T-helper 2 cell treated with Interferon-gamma antibody and Interleukin-4, amounts not matched to agents 100 ng/mL and 5 ng/mL, for 36 hours (primary cell): ENCODE measurements around the gene DMBX1. TPM values are rescaled to one million over a fixed set of nuclear protein-coding genes. Genes with fewer than 3 reads are reported as not detected.

Source experiments
- intact Hi-C: fragments of 100-400 bp; cut with micrococcal nuclease; formaldehyde crosslinking; loops from one replicate; pipeline ENCODE4 v1.15.1; 2023
- total RNA-seq: library from RNA; stranded (reverse); gene quantifications from 2 replicates; pipeline ENCODE4 v1.2.3, GENCODE V29; 2022

The DMBX1 gene
- total RNA-seq, 1 donor from 2014 or later = 0.05 TPM

DNA sequence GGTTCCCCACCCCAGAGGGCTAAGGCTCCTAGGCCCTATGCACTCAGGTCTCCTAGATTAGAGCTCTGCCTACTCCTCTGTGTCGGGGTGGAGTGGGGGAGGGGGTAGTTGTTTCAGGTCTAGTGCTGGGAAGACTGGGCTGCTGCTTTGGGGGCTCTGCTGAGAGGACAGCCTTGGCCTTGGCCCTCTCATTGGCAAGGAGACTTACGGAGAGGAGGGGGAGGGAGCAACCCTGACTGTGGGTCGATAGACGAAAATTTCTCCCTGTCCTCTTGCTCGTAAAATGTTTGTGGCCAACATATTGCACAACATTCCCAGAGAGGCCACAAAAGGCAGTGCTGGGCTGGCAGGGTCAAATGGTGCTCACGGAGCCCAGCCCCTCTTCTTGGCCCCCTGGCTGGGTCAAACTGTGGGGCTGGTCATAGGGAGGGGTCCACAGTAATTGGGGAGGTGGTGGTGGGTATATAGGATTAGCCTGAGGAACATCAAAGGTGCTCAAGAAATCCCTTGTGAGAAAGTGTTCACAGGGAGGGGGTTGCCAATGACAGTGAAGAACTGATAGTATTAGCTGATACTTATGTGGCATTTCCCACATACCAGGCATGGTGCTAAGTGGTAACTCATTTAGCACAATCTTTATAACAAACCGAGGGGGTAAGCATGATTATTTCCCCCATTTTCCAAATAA, 8.5 kb upstream of the DMBX1 start:
- intact Hi-C loops = no loop called here

DNA sequence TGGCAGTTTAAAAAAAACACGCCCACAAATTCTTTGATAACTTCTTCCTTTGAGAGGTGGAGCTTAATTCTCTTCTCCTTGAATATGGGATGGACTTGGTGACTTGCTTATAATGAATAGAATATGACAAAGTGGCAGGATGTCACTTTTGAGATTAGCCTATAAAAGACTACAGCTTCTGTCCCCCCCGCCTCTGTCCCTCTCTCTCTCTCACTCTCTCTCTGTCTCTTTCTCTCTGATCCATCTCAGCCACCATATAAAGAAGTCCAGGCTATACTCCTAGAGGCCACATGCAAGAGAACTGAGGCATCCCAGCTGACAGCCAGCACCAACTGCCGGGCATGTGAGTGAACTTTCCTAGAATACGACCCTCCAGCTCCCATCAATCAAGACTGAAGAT, 7.7 kb upstream of the DMBX1 start:
- intact Hi-C loops = no loop called here

DNA sequence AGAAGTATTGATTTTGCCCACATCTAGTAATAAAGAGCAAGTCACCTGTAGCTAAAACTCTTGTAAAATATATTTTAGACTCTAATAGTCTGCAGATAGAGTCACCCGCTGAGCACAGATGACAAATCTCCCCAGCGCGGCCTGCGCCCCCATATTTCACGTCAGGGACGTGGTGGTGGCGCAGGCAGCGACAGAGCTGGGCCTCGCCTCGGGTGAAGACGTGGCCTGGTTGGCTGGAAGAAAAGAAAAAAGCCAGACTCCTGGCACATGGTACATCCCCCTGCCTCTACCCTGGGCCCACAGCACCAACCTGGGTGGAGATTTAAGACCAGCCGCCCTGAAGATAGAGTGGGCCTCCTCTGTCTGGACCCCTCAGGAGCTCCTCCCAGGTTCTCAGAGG, 6.0 kb upstream of the DMBX1 start:
- intact Hi-C loops = no loop called here

DNA sequence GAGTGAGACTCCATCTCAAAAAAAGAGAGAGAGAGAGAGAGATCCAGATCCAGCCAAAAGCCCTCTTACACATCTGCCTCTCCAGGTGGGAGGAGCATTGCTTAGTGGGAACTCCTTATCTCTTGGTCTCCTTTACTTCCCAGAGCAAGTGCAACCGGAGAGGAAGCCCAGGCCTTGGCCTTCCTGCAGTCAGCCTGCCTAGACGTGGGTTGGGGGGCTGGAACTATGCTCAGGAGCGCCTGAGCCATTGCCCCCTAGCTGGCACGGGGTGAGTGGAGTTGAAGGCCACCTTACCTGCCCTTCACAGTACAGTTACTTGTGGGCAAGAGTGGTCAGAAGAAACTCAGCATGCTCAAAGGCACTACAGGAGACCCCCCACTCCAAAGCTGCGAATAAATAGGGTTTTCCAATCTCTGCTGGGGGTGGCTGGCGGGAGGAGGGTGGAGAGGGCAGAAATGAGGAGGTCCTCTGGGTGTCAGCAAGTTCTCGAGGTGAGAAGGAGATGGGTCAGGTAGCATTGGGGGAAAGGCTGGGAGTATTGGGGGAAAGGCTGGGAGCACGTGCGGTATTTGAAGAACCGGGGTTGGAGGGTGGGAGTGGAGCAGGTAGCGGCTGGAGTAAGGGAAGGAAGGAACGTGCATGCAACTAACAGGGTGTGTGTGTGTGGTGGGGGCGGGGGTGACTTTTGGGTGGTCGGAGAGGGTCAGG, 4.7 kb upstream of the DMBX1 start:
- intact Hi-C loops = loop anchor here (5.0 kb wide), 2 partner anchors 38 to 947 kb away; no protein-coding TSS in a partner anchor

DNA sequence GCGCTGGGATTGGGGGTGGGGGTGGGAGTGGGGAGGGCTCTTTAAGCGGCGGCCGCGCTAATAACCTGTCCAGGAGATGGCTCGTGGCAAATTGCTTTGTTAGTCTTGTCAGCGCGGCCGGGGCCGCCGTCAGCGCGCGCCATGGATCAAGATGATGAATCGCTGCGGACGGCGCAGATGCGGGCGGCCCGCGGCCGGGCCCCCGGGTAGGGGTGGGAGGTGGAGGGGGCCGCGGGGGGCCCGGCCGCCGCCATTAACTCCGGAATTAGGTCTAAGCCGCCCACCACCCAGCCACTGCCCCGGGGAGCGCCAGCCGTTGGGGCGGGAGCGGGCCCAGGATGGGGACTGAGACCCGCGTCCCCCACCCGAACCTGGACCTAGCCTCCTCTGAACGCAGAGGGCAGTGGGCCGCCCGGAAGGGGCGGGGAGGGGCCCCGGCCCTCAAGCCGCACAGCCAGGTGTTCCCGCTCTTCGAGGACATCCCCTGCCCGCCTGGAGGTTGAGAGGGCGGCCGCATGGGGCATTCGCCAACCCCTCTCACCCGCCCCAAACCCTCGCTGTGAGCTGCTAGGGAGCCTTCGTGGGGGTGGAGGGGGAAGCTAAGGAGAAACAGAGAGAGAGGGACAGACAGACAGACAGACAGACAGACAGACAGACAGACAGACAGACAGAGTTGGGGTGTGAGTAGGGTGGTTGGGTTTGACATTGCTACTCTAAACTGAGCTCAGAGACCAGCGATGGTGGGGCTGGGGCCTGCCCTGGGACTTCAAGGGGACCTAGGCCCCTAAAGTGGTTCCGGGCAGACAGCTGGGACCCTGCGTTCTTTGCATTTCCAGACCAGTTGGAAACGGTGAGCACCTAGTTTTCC, 3.8 kb upstream of the DMBX1 start:
- intact Hi-C loops = loop anchor here (5.0 kb wide), 2 partner anchors 38 to 947 kb away; no protein-coding TSS in a partner anchor

DNA sequence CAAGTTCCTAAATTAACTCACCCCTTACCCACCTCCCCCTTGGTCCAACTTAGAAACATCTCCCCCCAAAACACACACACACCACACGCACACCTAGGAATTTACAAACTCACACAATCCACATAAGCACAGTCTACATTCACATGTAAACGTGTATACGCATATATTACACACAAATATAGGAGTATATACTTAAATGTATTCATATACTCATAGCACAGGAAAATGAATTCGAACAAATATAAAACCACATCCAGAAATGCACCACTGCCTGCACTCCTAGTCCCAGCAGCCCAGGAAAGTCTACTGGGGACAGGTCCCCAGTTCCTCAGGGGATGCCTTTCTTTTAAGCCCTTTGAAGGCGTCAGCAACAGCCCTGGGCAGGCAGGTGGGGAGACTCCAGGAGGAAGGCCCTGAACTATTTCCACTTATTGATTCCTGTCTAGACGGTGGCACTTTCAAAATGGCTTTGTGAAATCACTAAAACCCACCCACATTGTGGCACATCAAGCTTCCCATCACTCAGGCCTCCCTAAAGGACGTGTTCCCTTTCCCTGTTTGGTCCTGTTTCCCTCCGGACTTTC, 3.1 kb upstream of the DMBX1 start:
- intact Hi-C loops = loop anchor here (5.0 kb wide), 2 partner anchors 39 to 946 kb away; no protein-coding TSS in a partner anchor

DNA sequence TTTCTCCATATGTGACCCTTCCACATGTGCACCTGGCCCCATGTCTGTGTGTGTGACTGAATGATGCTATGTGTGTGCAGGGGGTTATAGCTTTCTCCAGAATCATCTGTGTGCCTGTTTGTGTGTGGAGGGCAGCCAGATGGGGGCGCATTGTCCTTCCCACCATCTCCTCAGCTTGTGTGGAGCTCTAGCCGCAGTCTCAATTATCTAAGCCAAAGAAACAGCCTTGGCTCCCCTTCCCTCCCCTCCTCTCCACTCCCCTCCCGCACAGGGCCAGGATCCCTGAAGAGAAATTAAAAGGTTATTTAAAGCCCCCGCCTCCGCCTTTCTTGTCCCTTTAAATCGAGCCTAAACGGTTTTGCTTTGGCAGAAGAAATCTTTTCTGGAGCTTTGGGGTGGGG, 1.8 kb upstream of the DMBX1 start:
- intact Hi-C loops = loop anchor here (5.0 kb wide), 2 partner anchors 41 to 944 kb away; no protein-coding TSS in a partner anchor

DNA sequence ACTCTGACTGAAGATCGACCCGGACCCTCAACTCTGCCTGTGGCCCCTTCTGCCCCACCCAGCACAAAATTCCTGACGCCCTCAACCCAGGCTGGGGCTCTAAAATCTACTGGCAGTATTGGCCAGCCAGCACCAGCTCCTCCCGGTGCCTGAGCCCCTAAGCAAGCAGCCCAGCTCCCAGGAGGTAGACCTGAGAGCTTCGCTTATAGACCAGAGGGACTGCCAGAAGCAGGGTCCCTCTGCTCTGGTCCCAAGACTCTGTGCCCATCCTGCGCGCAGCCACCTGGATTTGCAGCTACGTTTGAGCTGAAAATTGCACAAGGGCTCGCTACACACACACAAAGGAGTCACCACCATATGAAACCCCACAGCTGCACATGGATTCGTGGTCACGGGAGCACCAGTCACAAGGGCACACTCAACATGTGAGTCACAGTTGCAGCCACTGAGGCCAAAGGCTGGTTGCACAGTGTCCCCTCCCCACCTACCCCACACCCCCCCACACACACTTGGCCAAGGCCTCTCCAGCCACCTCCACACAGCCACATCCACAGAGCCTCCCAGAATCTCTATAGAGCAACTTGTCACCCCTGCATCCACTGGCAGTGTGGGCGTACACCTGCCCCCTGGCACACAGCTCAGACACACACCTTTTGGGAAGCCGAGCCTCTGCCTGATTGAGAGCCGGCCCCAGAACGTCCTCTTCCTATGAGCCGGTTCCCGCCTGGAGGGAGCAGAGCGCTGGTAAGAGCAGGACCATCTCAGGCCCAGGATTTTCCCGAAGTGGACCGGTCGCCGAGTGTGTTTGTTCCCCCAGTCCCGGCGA, 1.1 kb upstream of the DMBX1 start:
- intact Hi-C loops = loop anchor here (5.0 kb wide), 2 partner anchors 41 to 944 kb away; no protein-coding TSS in a partner anchor

DNA sequence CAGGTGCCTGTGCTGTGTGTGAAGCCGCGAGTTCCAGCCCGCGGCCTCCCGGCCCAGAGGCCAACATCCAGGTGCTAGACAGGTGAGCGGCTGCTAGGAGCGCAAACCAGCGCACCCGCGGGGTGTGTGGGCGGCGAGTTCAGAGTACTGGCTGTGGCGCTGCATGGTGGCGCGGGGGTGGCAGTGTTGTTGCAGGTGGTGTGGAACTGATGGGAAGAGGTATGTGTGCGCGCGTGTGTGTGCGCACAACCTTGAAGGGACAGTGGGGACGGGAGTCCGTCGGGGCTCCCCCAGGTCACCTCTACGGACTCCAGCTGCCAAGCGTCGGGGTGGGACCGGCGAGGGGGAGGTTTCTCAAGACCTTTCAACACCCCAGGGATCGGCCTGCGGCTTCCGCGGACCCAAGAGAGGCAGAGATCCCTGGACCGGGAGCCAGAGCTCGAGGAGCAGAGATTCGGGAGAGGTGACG, 433 bp upstream of the DMBX1 start:
- intact Hi-C loops = loop anchor here (5.0 kb wide), 2 partner anchors 42 to 943 kb away; no protein-coding TSS in a partner anchor

DNA sequence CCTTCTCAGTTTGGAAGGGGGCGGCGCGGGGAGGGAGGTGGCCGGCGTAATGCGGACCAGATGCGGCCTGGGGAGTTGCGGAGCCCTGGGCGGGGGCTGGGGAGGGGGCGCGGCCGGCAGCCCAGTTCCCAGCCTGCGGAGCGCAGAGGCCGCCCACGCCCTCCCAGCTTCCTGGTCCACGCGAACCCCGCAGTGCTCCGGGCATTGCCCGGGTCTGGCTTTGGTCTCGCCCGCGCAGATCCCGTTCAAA, 695 bp downstream of the DMBX1 start:
- intact Hi-C loops = no loop called here

DNA sequence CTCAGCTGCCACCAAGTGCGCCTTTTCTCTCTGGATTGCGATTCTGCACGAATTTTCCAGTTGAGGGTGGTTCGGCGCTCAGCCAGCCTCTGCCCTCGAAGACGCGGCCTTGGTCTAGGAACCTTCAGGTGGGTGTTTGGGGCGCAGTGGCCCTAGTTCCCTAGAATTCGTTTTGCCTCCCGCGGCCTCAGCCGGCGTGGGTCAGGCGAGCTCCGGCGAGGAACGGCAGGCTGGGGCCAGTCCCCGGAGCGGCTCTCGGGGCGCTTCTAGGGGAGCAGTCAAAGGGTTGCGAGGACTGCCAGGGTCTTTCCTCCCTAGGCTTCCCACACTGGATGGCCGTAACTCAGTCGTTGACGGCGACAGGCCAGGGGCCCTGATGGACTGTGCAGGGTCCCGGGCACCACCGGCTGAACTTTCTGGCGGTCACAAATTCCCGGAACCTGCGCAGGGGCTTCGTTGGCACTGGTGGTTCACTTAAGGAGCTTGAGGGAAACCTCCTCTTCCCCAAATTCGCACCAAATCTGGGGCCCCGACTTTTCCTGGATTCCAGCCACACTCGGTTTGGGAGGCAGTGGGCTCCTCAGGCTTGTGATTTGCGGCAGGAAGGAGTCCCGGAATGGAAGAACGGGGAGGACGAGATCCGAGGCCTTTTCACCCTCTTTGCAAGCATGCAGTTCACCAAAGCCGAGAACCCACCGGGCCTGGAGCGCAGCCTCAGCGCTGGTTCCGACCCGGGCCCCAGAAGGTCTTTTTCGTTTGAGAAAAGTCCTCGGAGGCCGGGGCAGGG, 1.2 kb downstream of the DMBX1 start:
- intact Hi-C loops = no loop called here

DNA sequence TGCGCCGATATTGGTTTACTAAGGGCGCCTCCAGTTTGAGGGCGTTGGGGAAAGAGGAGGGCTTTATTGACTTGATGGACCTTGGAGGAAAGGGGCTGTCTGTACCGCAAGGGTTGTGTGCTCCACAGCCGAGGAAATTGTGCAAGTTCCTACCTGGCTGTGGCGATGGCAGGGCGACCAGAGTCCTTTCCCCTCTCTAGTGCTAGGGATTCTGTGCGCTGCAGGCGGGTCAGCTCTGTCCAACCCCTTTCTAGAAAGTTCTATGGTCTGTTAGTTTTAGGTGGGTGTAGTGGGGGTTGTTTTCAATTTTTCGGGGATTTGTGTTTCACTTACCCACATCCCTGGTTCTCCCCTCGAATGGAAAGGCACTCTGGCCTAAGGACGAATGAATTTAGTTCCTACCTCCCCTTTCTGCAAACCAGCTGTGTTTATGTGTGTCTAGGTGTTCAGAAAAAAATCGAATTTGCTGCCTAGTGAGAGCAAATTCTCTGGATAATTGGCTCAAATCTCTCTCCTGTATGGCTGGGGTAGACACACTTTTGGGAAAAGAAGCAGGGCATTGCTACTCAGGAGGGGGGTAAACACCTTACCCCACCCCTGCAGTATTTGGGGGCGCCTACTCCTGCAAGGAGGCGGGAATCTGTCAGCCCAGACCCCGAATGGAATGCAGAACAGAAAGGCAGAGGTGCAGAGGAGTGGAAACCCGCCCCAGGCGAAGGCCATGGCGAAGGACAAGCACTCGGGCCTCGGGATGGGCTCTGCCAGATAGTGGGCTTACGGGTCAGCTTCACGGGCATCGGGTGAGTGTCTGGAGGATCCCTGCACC, 2.0 kb downstream of the DMBX1 start:
- intact Hi-C loops = no loop called here

DNA sequence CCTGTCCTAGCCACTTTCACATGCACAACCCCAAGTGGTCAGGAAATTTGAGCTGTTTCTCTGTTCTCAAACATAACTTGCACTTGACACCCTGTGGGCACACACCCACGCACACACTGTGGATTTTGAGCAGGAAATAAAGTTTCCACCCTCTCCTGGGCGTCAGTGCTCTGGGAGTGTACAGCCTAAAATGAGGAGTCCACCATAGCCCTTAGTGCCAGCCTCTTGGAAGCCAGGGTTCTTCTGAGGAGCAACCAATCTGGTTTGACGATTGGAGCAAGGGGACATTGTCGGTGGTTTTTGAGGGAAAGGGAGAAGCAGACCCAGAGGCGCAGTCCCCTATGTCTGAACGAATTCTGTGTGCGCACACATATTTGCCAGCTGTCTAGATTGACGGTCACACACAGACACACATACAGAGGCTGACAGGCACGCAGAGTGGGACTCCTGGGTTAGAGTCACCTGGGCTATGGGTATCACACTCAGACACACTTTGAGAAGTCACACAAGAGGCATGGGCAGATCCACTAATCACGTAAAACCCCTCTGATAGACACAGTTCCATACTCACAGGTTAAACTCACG, 2.7 kb downstream of the DMBX1 start:
- intact Hi-C loops = no loop called here

DNA sequence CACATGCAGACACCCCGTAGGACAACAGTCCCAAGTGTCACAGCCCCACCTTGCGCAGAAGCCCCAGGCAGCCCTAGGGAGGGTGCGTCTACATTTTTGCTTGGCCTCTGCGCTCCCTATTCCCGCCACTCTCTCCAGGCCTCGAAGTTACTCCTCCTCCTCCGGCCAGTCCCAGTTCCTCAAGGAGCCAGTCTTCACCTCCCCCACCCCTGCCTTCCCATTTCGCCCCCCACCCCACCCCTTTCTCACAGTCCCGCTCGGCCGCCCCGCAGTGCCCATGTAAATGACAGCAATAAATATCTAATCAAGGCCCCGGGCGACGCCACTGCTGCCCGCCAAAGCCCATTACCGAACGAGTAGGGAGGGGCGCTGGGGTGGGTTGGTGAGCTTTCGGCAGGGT, 3.2 kb downstream of the DMBX1 start:
- intact Hi-C loops = no loop called here

DNA sequence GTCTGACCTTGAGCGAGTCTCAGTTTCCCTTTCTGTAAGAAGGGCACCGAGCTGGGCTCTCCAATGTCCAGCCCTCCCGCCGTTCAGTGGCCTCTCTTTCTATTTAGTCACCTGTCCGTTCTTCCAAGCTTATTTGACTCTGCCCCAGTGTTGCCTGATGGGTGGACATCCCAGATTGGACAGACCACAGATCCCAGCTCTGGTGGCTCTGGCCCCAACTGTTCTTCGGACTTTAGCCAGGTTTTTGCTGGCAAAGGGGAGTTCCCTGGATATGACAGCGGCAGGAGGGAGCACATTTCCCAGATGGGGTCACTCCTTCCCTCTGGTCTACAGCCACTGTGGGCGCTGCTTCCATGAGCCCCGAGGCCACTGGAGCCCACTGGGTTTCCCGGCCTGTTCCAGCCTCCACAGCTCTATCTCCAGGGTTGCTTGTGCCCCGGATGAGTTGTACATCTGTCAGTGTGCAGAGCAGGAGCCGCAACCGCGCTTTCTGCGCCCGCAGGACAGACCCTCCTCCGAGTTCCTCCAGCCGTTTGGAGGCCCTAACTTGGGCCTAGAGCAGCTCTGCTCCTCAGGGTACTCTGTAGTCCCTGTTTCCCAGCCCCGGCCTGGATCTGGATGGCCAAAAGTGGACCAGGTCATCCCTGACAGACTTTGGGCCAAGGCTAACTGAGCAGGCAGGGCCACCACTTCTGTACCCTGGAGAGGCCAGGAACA, 3.8 kb downstream of the DMBX1 start:
- intact Hi-C loops = no loop called here

DNA sequence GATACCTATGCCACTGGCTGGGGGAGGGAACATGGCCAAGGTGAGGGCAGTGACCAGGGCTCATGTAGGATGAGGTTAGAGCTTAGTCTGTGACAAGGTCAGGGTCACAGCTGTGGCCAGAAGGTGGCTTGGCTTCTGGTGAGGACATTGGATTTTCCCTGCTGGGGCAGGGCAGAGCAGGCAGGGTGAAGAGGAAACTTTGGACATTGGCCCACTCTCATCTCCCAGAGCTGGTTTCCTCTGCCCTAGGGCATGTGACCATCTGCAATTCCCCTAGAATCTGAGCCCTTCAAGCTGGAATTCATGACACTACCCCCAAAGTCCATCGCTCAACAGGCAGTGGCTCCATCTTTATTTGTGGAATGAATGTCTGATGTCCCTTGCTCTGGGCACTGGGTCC, 5.3 kb downstream of the DMBX1 start:
- intact Hi-C loops = no loop called here

DNA sequence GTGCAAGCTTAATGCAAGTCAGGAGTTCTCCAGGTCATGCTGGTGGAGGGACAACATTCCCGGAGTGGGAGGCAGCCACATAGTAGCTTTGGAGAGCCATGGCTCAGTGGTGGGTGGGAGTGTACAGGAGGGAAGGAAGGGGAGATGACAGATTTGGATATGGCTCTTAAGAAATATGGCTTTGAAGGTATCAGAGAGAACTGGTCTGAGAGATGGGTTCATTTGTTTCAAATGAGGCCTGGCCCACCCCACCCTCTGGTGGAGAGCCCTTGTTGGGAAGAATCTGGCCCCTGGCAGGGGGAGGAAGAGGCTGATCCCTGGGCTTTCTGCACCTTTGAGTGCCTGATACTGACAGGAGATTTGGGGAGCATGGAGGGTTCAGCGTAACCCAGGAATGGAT, 6.1 kb downstream of the DMBX1 start:
- intact Hi-C loops = no loop called here

DNA sequence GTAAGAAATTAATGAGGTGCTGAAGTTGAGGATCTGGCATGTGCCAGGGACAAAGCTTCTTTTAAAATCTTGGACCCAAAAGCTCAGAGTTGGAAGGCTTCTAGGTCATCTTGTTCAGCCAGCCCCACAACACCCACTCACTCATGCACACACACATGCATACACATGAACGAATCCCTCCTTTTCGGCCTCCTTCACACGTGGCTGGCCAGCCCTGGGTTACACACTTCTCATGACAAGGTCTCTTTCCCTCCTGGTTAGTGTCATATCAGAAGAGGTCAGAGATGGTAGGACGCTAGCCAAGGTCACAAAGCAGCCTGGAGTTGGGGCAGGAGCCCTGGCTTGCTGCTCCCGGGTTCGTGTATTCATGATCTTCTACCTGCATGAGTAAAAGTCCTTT, 6.9 kb downstream of the DMBX1 start:
- intact Hi-C loops = no loop called here
